PC-3 (cell line): ENCODE measurements around the gene SPEM1. TPM values are rescaled to one million over a fixed set of nuclear protein-coding genes. Genes with fewer than 3 reads are reported as not detected.

Experiments
- ATAC-seq: fragments of 200-7000 bp; cut with Tn5 transposase; 2 replicates; pipeline ENCODE4 v1.9.1; 2020; ENCODE audit warnings: mild to moderate bottlenecking, moderate library complexity
- BruUV-seq: library from RNA; stranded (reverse); fragments of 400-500 nt; replicated peaks from 2 replicates; lab custom pipeline; 2021; lab: Mats Ljungman, UMichigan
- CTCF ChIA-PET: fragments of 300-600 bp; sonication (Branson Sonifier 250); formaldehyde crosslinking; loops from one replicate; lab custom pipeline; 2022; ENCODE audit warnings: antibody characterized with exemption; lab: Charles Lee
- POLR2A ChIA-PET: fragments of 300-600 bp; sonication (Branson Sonifier 250); formaldehyde crosslinking; loops from one replicate; lab custom pipeline; 2022; ENCODE audit warnings: antibody characterized with exemption; ENCODE audit not compliant: unreplicated experiment; lab: Charles Lee
- DNase-seq: peaks from one replicate; pipeline ENCODE4 v3.0.0-alpha.2; 2015
- H2AFZ ChIP-seq: fragments of 300-600 bp; sonication (generic); 2 replicates; pipeline ENCODE4 v1.6.0; 2016; ENCODE audit warnings: antibody characterized with exemption, low read length
- H3F3A ChIP-seq: fragments of 300-600 bp; sonication (generic); one replicate; pipeline ENCODE4 v1.6.0; 2017; ENCODE audit warnings: antibody characterized with exemption, low read length, control low read depth, mild to moderate bottlenecking; ENCODE audit not compliant: unreplicated experiment
- H3K27ac ChIP-seq: fragments of 300-600 bp; sonication (generic); 2 replicates; pipeline ENCODE4 v1.5.1; 2016; ENCODE audit warnings: mild to moderate bottlenecking, low read length
- H3K27me3 ChIP-seq: fragments of 300-600 bp; sonication (generic); 2 replicates; pipeline ENCODE4 v1.6.1; 2016; ENCODE audit warnings: low read length, mixed read lengths
- H3K36me3 ChIP-seq: fragments of 300-600 bp; sonication (generic); 2 replicates; pipeline ENCODE4 v1.6.1; 2016; ENCODE audit warnings: low read depth, mixed run types, low read length, mixed read lengths
- H3K4me1 ChIP-seq: fragments of 300-600 bp; sonication (generic); 2 replicates; pipeline ENCODE4 v1.5.1; 2016; ENCODE audit warnings: low read length; ENCODE audit not compliant: insufficient read depth
- H3K4me2 ChIP-seq: fragments of 300-600 bp; sonication (generic); 2 replicates; pipeline ENCODE4 v1.6.0; 2016; ENCODE audit warnings: low read length
- H3K4me3 ChIP-seq: fragments of 300-600 bp; sonication (generic); 2 replicates; pipeline ENCODE4 v1.5.1; 2016; ENCODE audit warnings: mild to moderate bottlenecking, low read length, mixed read lengths
- H3K79me2 ChIP-seq: fragments of 300-600 bp; sonication (generic); 2 replicates; pipeline ENCODE4 v1.6.1; 2017; ENCODE audit warnings: low read length, mixed read lengths
- H3K9ac ChIP-seq: fragments of 300-600 bp; sonication (generic); 2 replicates; pipeline ENCODE4 v1.6.0; 2016; ENCODE audit warnings: mild to moderate bottlenecking, low read length
- H3K9me2 ChIP-seq: fragments of 300-600 bp; sonication (generic); replicated peaks from 2 replicates; pipeline ENCODE4 v1.6.1; 2016; ENCODE audit warnings: mixed run types, low read length, mixed read lengths
- H3K9me3 ChIP-seq: fragments of 300-600 bp; sonication (generic); 2 replicates; pipeline ENCODE4 v1.6.1; 2016; ENCODE audit warnings: low read length, mixed read lengths
- H4K20me1 ChIP-seq: fragments of 300-600 bp; sonication (generic); 2 replicates; pipeline ENCODE4 v1.6.1; 2016; ENCODE audit warnings: low read length, mixed read lengths
- CTCF ChIP-seq: fragments of 300-600 bp; sonication (generic); conservative IDR thresholded peaks from 2 replicates; pipeline ENCODE4 v1.5.1; 2017; ENCODE audit warnings: antibody characterized with exemption, low read depth, mild to moderate bottlenecking, low read length
- EZH2 ChIP-seq: fragments of 300-600 bp; sonication (generic); IDR thresholded peaks from one replicate; pipeline ENCODE4 v1.6.1; 2017; ENCODE audit warnings: antibody characterized with exemption, mild to moderate bottlenecking, low read length; ENCODE audit not compliant: unreplicated experiment
- EZH2phosphoT487 ChIP-seq: fragments of 300-600 bp; sonication (generic); IDR thresholded peaks from 2 replicates; pipeline ENCODE4 v1.6.1; 2018; ENCODE audit warnings: mild to moderate bottlenecking, antibody characterized with exemption, low read length, borderline replicate concordance
- intact Hi-C: fragments of 100-400 bp; cut with micrococcal nuclease; formaldehyde crosslinking; loops from 2 replicates; pipeline ENCODE4 v1.9.0; 2023
- total RNA-seq: library from RNA; depleted of rRNA; stranded (reverse); fragments of >200 nt; gene quantifications from 2 replicates; pipeline ENCODE4 v1.2.3, GENCODE V29; 2014

SPEM1 gene
- total RNA-seq, 1 experiment from 2014 or later = not detected

- Histone ChIP-seq H3K27me3 (no peaks in the 10 kb centered on the region), H4K20me1 (no peaks in the 10 kb centered on the region), H3K4me1 (peaks cover 6% of the 10 kb centered on the region; the same call in 1 of the 2 replicates), H3K4me2 (peak within 1 kb of the TSS; percentile 95), H3K79me2 (peaks cover 4% of the 10 kb centered on the region; the same call in 1 of the 2 replicates), H3F3A (no peaks in the 10 kb centered on the region), H3K36me3 (no peaks in the 10 kb centered on the region), H2AFZ (peak within 1 kb of the TSS; percentile 86), H3K9me3 (no peaks in the 10 kb centered on the region), H3K27ac (no peak within 1 kb of the TSS), H3K9me2 (no peaks in the 10 kb centered on the region), H3K4me3 (peak within 1 kb of the TSS; percentile 87), H3K9ac (peak within 1 kb of the TSS; percentile 73)
- ChIA-PET POLR2A (interaction anchor here (0.6 kb wide), 1 partner anchor 19 kb away, joined by 3 read pairs; no protein-coding TSS in a partner anchor), CTCF (no interaction called here)
- peak; percentile 74 for ATAC-seq
- no TSS peak for BruUV-seq
- peak; percentile 49 for DNase-seq
- TF ChIP-seq EZH2phosphoT487 (no peak), CTCF (no peak), EZH2 (no peak)
- intact Hi-C loops = no loop called here
Observed at GRCh38 chr17:7380855-7381683, 39.1 kb upstream of the SPEM1 start, which contains the start of gene TNK1. TNK1 (plus strand) TSS chr17:7381089; CDS start chr17:7382927, 1,838 bp downstream.

GRCh38 chr17:7382901-7383300 is 37.2 kb upstream of the SPEM1 start:
- H3K9me2 ChIP-seq = no peaks in the 10 kb centered on the region
- no peak overlapping the region for H2AFZ ChIP-seq
- no peaks in the 10 kb centered on the region for H3K27me3 ChIP-seq
- no peak overlapping the region for H3K4me3 ChIP-seq
- no peak overlapping the region for H3K27ac ChIP-seq
- H3K4me2 ChIP-seq = no peak overlapping the region
- H3K79me2 ChIP-seq = peaks cover 4% of the 10 kb centered on the region; the same call in 1 of the 2 replicates
- H4K20me1 ChIP-seq = no peaks in the 10 kb centered on the region
- no peaks in the 10 kb centered on the region for H3K36me3 ChIP-seq
- intact Hi-C loops = no loop called here
- TF ChIP-seq EZH2phosphoT487 (no peak), CTCF (no peak)
- no peaks in the 10 kb centered on the region for H3F3A ChIP-seq
- DNase-seq (no peak), ATAC-seq (no peak)
- H3K9ac ChIP-seq = no peak overlapping the region
- H3K9me3 ChIP-seq = no peaks in the 10 kb centered on the region
- peaks cover 6% of the 10 kb centered on the region; the same call in 1 of the 2 replicates for H3K4me1 ChIP-seq
- POLR2A ChIA-PET = no interaction called here
- CTCF ChIA-PET = interaction anchor here (0.9 kb wide), 1 partner anchor 177 kb away, joined by 3 read pairs; no protein-coding TSS in a partner anchor
- BruUV-seq = no TSS peak

GRCh38 chr17:7383371-7383741 is 36.8 kb upstream of the SPEM1 start:
- H3K4me1 ChIP-seq = peaks cover 6% of the 10 kb centered on the region; the same call in 1 of the 2 replicates

More at GRCh38 chr17:7383371-7383741, 36.8 kb upstream of the SPEM1 start:
- no peak overlapping the region for H3K9ac ChIP-seq
- H3K36me3 ChIP-seq = no peaks in the 10 kb centered on the region
- peaks cover 4% of the 10 kb centered on the region; the same call in 1 of the 2 replicates for H3K79me2 ChIP-seq
- no peak for TF ChIP-seq EZH2phosphoT487
- TF ChIP-seq CTCF = no peak
- TF ChIP-seq EZH2 = no peak
- H2AFZ ChIP-seq = no peak overlapping the region
- no peaks in the 10 kb centered on the region for H3K9me2 ChIP-seq
- intact Hi-C loops = no loop called here
- no peaks in the 10 kb centered on the region for H4K20me1 ChIP-seq
- H3F3A ChIP-seq = no peaks in the 10 kb centered on the region
- H3K27ac ChIP-seq = no peak overlapping the region
- DNase-seq (no peak), ATAC-seq (no peak)
- H3K4me3 ChIP-seq = no peak overlapping the region
- H3K27me3 ChIP-seq = no peaks in the 10 kb centered on the region
- H3K9me3 ChIP-seq = no peaks in the 10 kb centered on the region
- no TSS peak for BruUV-seq
- POLR2A ChIA-PET = no interaction called here
- CTCF ChIA-PET = no interaction called here
- no peak overlapping the region for H3K4me2 ChIP-seq
